ENCODE data around the gene ADPRM. TPM values are rescaled to one million over a fixed set of nuclear protein-coding genes. Genes with fewer than 3 reads are reported as not detected.

The ADPRM gene
- total RNA-seq, 1 experiment from 2014 or later, result 2.4 TPM

DNA sequence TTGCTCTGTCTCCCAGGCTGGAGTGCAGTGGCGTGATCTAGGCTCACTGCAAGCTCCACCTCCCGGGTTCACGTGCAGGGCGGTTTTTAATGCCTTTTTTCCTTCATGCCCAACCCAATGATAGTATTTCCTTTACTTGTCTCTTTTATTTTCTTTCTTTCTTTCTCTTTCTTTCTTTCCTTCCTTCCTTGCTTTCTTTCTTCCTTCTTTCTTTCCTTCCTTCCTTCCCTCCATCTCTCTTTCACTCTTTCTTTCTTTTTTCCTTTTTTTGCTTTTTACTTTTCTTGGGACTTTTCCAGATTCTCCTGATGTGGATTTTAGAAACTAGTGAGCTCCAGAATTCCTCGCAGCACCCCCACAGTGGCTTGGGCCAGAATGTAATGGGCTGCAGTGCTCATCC is 43.4 kb upstream of the ADPRM start:
- CTCF ChIA-PET, result no interaction called here

DNA sequence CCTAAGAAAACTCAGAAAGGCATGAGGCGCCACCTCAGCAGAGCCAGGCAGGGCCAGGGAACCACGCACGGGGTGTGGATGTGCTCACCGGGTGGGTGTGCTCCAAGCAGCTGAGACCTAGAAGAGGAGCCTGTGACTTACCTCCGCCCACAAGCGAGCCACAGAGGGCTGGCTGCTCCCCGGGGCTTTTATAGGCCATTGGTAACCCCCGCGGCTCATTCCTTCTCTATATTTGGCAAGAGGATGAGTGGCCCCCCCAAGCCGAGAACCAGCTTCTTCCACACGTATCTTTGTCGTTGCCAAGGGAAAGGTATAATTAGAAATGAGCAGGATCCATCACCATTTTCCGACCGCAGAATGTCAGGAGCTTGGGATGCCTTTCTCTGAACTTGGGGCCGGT is 40.2 kb upstream of the ADPRM start, which contains the start of gene MYH3:
Gene MYH3 (minus strand): TSS at position 162 of the 400 bp plus-strand sequence. CDS start 2,245 bp downstream, outside the sequence.
- TF ChIP-seq SIN3A (IDR thresholded peaks at IDR 0.05; ENCODE audit: borderline replicate concordance, insufficient read depth, low read depth, low read length) (no peak), POLR2AphosphoS5 (IDR thresholded peaks at IDR 0.05; ENCODE audit: low read depth, low read length) (no peak), TCF7L2 (IDR thresholded peaks at IDR 0.05; ENCODE audit: low read depth, low read length) (no peak)
- TF ChIP-seq, protein P1, sequence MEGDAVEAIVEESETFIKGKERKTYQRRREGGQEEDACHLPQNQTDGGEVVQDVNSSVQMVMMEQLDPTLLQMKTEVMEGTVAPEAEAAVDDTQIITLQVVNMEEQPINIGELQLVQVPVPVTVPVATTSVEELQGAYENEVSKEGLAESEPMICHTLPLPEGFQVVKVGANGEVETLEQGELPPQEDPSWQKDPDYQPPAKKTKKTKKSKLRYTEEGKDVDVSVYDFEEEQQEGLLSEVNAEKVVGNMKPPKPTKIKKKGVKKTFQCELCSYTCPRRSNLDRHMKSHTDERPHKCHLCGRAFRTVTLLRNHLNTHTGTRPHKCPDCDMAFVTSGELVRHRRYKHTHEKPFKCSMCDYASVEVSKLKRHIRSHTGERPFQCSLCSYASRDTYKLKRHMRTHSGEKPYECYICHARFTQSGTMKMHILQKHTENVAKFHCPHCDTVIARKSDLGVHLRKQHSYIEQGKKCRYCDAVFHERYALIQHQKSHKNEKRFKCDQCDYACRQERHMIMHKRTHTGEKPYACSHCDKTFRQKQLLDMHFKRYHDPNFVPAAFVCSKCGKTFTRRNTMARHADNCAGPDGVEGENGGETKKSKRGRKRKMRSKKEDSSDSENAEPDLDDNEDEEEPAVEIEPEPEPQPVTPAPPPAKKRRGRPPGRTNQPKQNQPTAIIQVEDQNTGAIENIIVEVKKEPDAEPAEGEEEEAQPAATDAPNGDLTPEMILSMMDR (IDR thresholded peaks at IDR 0.05), result no peak
- TF ChIP-seq, protein P2, sequence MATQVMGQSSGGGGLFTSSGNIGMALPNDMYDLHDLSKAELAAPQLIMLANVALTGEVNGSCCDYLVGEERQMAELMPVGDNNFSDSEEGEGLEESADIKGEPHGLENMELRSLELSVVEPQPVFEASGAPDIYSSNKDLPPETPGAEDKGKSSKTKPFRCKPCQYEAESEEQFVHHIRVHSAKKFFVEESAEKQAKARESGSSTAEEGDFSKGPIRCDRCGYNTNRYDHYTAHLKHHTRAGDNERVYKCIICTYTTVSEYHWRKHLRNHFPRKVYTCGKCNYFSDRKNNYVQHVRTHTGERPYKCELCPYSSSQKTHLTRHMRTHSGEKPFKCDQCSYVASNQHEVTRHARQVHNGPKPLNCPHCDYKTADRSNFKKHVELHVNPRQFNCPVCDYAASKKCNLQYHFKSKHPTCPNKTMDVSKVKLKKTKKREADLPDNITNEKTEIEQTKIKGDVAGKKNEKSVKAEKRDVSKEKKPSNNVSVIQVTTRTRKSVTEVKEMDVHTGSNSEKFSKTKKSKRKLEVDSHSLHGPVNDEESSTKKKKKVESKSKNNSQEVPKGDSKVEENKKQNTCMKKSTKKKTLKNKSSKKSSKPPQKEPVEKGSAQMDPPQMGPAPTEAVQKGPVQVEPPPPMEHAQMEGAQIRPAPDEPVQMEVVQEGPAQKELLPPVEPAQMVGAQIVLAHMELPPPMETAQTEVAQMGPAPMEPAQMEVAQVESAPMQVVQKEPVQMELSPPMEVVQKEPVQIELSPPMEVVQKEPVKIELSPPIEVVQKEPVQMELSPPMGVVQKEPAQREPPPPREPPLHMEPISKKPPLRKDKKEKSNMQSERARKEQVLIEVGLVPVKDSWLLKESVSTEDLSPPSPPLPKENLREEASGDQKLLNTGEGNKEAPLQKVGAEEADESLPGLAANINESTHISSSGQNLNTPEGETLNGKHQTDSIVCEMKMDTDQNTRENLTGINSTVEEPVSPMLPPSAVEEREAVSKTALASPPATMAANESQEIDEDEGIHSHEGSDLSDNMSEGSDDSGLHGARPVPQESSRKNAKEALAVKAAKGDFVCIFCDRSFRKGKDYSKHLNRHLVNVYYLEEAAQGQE (IDR thresholded peaks at IDR 0.05; ENCODE audit: insufficient read depth in 1 of 2, low read depth in 2 of 2, low read length in 1 of 2), result no peak
- H3K27ac ChIP-seq (ENCODE audit: low read length), result no peak within 1 kb of the TSS
- no peaks in the 10 kb centered on the region for H3K27me3 ChIP-seq (ENCODE audit: control insufficient read depth, insufficient read depth, low read length)
- BruUV-seq (replicated peaks), result no TSS peak
- no peaks in the 10 kb centered on the region for H3K9me3 ChIP-seq (ENCODE audit: control insufficient read depth, insufficient read depth, low read depth, low read length)
- no peaks in the 10 kb centered on the region for H3K36me3 ChIP-seq (ENCODE audit: control insufficient read depth, insufficient read depth, low read length)
- ChIA-PET POLR2A (no interaction called here), CTCF (no interaction called here)
- no peaks in the 10 kb centered on the region for H3K4me1 ChIP-seq (ENCODE audit: control insufficient read depth, insufficient read depth, low read length)
- no peak for DNase-seq (ENCODE audit: low read depth, low spot score)
- in situ Hi-C loops (cut with HindIII; ENCODE audit: low pct_unique_long_range_greater_than_20kb, low sequenced_read_pairs), result no loop called here
- intact Hi-C loops (cut with micrococcal nuclease; ENCODE audit: unreplicated experiment), result no loop called here
- H3K4me3 ChIP-seq (ENCODE audit: low read depth in 2 of 2, low read length in 2 of 2), result no peak within 1 kb of the TSS
- no peak for ATAC-seq

More for the DNA sequence above, 43.4 kb upstream of the ADPRM start:
- in situ Hi-C loops (cut with HindIII; ENCODE audit: low pct_unique_long_range_greater_than_20kb, low sequenced_read_pairs), result no loop called here
- DNase-seq (ENCODE audit: low read depth, low spot score) (no peak), ATAC-seq (no peak)
- no peaks in the 10 kb centered on the region for H3K9me3 ChIP-seq (ENCODE audit: control insufficient read depth, insufficient read depth, low read depth, low read length)
- no peaks in the 10 kb centered on the region for H3K36me3 ChIP-seq (ENCODE audit: control insufficient read depth, insufficient read depth, low read length)
- POLR2A ChIA-PET, result no interaction called here
- H3K27ac ChIP-seq (ENCODE audit: low read length), result no peak overlapping the region
- BruUV-seq (replicated peaks), result no TSS peak
- no peaks in the 10 kb centered on the region for H3K4me1 ChIP-seq (ENCODE audit: control insufficient read depth, insufficient read depth, low read length)
- H3K27me3 ChIP-seq (ENCODE audit: control insufficient read depth, insufficient read depth, low read length), result no peaks in the 10 kb centered on the region
- intact Hi-C loops (cut with micrococcal nuclease; ENCODE audit: unreplicated experiment), result no loop called here
- TF ChIP-seq POLR2AphosphoS5 (IDR thresholded peaks at IDR 0.05; ENCODE audit: low read depth, low read length), result no peak
- TF ChIP-seq, protein P2 (IDR thresholded peaks at IDR 0.05; ENCODE audit: insufficient read depth in 1 of 2, low read depth in 2 of 2, low read length in 1 of 2), result no peak
- TF ChIP-seq, protein P1 (IDR thresholded peaks at IDR 0.05), result no peak
- TF ChIP-seq TCF7L2 (IDR thresholded peaks at IDR 0.05; ENCODE audit: low read depth, low read length), result no peak
- TF ChIP-seq SIN3A (IDR thresholded peaks at IDR 0.05; ENCODE audit: borderline replicate concordance, insufficient read depth, low read depth, low read length), result no peak
- H3K4me3 ChIP-seq (ENCODE audit: low read depth in 2 of 2, low read length in 2 of 2), result no peak overlapping the region

Data from Panc1 (cell line).